T-helper 2 cell treated with Interferon-gamma antibody and Interleukin-4, amounts not matched to agents 5 μg/mL and 100 μg/mL, for 36 hours (primary cell): ENCODE data around the gene HOXC9.

ENCODE experiments used
- DNase-seq: peaks from one replicate; pipeline ENCODE4 v3.0.0; 2021; ENCODE audit warnings: low spot score
- H3K27ac Mint-ChIP-seq: one replicate; pipeline ENCODE4 v1.8.0; 2021; ENCODE audit warnings: mild to moderate bottlenecking, mixed read lengths
- H3K27me3 Mint-ChIP-seq: one replicate; pipeline ENCODE4 v1.8.0; 2021; ENCODE audit warnings: low read depth, mixed read lengths
- H3K36me3 Mint-ChIP-seq: one replicate; pipeline ENCODE4 v1.8.0; 2021; ENCODE audit warnings: low read depth, mixed read lengths
- H3K4me1 Mint-ChIP-seq: one replicate; pipeline ENCODE4 v1.8.0; 2021; ENCODE audit warnings: low read depth, mixed read lengths
- H3K4me3 Mint-ChIP-seq: one replicate; pipeline ENCODE4 v1.8.0; 2022; ENCODE audit warnings: mild to moderate bottlenecking, moderate library complexity, mixed read lengths
- H3K9me3 Mint-ChIP-seq: one replicate; pipeline ENCODE4 v1.8.0; 2021; ENCODE audit warnings: mixed read lengths

HOXC9 gene

DNA sequence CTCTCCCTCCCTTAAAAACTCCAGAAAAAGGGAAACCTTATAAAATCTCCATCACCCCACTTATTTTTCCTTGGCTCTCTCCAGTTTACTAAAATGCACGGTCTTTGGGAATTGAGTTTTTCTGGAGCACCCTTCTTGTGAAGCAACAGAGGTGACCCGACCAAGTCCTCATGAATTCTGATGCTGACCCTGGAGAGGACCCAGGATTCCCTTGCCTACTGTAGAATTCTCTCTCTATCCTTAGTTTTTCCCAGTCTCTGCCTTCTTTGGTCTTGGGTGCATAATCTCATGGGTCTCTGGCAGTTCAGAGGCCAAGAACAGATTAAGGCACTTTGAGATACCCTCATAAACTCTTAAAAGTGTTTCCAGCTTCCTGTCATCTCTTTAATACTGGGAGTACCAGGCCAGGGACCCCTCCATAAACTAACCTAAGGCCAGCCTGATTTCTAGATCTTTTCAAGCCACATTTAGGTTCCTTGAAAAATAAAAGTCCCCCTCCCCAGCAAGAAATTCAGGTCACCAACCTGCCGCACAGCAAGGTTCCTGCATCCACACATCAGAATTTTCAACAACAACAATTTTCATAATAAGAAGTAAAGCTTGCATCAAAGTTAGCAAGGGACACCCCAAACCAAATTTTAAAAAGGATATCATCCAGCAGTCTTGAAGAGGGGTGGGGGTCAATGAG, 48.6 kb downstream of the HOXC9 start:
- Mint-ChIP-seq H3K27ac (no peak overlapping the region), H3K9me3 (no peaks in the 10 kb centered on the region), H3K27me3 (peaks cover 90% of the 10 kb centered on the region), H3K36me3 (no peaks in the 10 kb centered on the region), H3K4me3 (no peak overlapping the region), H3K4me1 (peaks cover 12% of the 10 kb centered on the region)
- no peak for DNase-seq

- no peak overlapping the region for H3K27ac Mint-ChIP-seq
- H3K4me3 Mint-ChIP-seq, result no peak overlapping the region
- peaks cover 90% of the 10 kb centered on the region for H3K27me3 Mint-ChIP-seq
- H3K9me3 Mint-ChIP-seq, result no peaks in the 10 kb centered on the region
- DNase-seq, result no peak
- no peaks in the 10 kb centered on the region for H3K36me3 Mint-ChIP-seq
- H3K4me1 Mint-ChIP-seq, result peaks cover 8% of the 10 kb centered on the region
Measured at GRCh38 chr12:54049108-54049507, 49.1 kb downstream of the HOXC9 start.

DNA sequence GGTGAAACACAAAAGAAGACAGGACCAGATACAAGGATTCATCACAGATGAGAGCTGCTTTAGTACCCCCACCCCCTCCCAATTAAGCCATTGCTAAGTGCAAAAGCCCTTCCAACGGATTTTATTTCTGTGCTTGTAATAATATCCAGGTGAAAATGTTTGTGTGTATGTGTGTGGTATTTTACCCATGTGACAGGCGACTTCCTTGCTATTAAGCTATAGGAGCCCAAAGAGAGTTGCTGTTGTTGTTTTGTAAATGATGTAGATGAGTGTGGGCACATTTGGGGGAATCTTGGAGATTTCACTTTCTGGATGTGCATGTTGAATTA, 50.5 kb downstream of the HOXC9 start:
- no peak overlapping the region for H3K27ac Mint-ChIP-seq
- DNase-seq, result no peak
- H3K27me3 Mint-ChIP-seq, result peaks cover 88% of the 10 kb centered on the region
- peaks cover 5% of the 10 kb centered on the region for H3K4me1 Mint-ChIP-seq
- H3K9me3 Mint-ChIP-seq, result no peaks in the 10 kb centered on the region
- H3K36me3 Mint-ChIP-seq, result no peaks in the 10 kb centered on the region
- H3K4me3 Mint-ChIP-seq, result no peak overlapping the region

DNA sequence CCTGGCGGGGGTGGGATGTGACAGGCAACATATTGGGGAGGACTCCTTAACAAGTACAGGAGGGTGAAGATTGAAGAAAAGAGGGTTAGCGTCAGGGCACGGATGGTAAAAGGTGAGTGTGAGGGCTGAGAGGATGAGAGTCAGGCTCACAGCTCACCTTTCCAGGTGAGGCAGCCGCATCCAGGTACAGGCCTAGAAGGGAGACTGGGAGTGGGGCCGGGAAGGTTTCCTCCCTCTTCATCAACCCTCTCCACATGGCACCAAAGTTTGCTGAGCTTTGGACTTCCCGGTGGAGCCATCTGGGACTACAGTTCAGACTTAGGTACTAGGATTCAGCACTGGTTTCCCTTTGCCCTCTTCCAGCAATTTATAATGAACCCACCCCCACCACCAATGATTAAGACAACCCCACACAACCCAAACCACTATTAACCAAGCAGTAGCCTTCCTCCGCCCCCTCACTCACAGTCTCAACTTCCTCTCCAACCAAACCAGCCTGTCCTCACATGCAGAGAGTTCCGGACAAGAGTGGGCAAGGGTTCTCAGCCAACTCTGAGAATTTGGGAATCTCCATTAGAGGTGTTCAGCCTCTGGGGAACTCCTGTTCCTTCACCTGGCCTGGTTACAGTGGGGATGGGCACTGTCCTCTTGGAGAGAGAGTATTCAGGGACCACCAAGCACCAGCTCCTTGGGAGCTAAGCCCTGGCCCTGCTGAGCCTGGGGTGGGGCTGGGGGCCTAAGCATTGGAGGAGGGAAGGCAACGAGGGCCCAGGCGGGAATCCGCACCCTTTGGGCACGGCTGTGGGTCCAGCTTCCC, 51.3 kb downstream of the HOXC9 start:
- H3K36me3 Mint-ChIP-seq, result no peaks in the 10 kb centered on the region
- H3K4me3 Mint-ChIP-seq, result no peak overlapping the region
- DNase-seq, result no peak
- H3K9me3 Mint-ChIP-seq, result no peaks in the 10 kb centered on the region
- H3K27ac Mint-ChIP-seq, result no peak overlapping the region
- peaks cover 88% of the 10 kb centered on the region for H3K27me3 Mint-ChIP-seq
- peaks cover 5% of the 10 kb centered on the region for H3K4me1 Mint-ChIP-seq

- peaks cover 87% of the 10 kb centered on the region for H3K27me3 Mint-ChIP-seq
- no peak overlapping the region for H3K4me3 Mint-ChIP-seq
- H3K9me3 Mint-ChIP-seq, result no peaks in the 10 kb centered on the region
- no peak overlapping the region for H3K27ac Mint-ChIP-seq
- DNase-seq, result no peak
- peaks cover 5% of the 10 kb centered on the region for H3K4me1 Mint-ChIP-seq
- no peaks in the 10 kb centered on the region for H3K36me3 Mint-ChIP-seq
Measured at GRCh38 chr12:54051874-54052437, 52.0 kb downstream of the HOXC9 start.

DNA sequence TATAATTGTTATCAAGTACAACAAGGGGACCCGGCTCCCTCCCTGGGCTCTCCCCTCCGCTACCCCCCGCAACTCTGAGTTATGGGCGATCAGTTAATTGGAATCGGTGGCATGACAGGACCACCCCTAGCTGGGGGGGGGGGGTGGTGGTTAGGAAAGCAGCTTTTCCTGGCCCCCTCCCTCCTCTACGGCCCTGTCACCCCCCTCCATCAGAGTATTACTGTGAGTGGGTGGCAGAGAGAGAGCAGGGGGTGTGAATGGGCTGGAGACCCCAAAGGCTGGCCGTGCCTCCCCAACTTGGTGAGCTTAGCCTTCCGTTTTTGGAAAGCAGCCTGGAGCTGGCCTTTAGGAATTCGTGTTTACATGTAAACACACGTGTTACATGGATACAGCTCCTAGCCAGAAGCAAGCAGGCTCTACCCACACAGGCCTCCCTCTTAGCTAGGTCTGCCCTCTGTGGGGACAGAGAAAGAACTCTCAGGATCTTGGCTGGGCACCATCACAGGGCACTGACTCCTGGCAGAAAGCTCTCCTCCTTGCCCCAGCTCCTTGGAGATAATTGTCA, 52.6 kb downstream of the HOXC9 start:
- no peak for DNase-seq
- peaks cover 5% of the 10 kb centered on the region for H3K4me1 Mint-ChIP-seq
- no peak overlapping the region for H3K27ac Mint-ChIP-seq
- no peak overlapping the region for H3K4me3 Mint-ChIP-seq
- no peaks in the 10 kb centered on the region for H3K9me3 Mint-ChIP-seq
- peaks cover 90% of the 10 kb centered on the region for H3K27me3 Mint-ChIP-seq
- H3K36me3 Mint-ChIP-seq, result no peaks in the 10 kb centered on the region
